HG02623 (cell line): ENCODE data around the gene DUSP14.
"Not testable (repeated sequence)": the region's sequence is repeated elsewhere in the genome, so short reads cannot be mapped to it uniquely, and the experiment has no call there.

Source experiments
- ATAC-seq: cut with Tn5 transposase; IDR thresholded peaks from one replicate; pipeline ENCODE4 v1.9.1; 2021; ENCODE audit warnings: moderate library complexity; ENCODE audit not compliant: unreplicated experiment

DUSP14 gene

DNA sequence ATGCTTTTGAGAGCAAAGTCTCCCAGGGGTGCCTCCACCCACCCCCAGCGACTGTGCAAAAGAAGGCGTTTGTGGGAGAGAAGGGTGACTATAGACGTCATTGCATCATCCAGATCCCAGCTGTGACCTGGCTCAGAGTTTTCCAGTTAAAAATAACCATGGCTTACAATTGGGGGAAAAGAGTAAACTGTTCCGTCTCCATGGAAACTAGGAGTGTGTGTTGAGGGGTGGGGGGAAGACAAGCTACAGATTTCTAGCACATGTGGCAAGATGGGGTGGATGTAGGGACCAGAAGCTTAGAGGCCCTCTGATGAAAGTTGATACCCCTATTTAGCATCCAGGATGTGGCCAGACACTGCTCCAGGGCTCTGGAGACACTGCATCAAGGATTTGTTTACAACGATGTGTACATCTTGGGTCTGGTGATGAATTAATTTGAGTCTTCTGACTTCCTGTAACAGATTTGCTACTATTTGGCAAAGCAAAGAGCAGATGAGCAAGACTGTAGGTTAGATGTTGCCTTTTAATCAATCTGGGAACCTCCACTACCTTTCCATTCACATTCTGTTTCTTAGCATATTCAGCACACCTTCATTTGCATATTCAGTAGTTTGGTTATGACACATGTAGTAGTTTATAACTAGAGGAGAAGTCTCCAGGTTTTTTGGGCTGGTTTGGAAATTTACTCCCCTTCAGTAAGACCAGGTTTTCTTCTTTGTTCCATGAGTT, 6.2 kb upstream of the DUSP14 start:
- ATAC-seq = no peak

DNA sequence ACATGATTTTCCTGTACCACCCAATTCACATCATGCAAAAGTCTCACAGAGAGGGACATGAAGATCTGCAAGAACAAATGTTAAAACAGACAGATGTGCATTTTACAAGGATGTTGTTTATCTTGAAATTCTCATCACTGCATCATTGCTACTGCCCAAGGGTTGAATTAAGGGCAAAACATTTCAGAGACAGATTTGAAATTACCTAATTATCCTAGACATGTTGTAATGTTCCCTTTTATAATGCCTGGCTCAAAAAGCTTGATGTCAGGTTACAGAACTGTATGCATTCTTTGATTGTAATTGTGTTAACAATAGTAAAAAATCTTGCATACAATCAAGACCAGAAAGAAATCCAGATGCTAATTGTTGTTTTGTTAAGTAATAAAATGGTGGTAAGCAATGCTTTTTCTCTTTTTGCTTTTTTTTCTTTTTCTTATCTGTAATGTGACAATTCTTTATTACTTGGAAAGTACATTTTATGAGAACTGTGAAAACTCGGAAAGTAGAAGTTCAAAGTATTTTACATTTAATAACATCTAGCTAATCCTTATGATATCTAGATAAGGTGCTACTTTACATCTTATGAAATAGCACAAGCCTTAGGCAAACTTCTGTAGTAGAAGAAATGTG, 3.6 kb upstream of the DUSP14 start:
- no peak for ATAC-seq

DNA sequence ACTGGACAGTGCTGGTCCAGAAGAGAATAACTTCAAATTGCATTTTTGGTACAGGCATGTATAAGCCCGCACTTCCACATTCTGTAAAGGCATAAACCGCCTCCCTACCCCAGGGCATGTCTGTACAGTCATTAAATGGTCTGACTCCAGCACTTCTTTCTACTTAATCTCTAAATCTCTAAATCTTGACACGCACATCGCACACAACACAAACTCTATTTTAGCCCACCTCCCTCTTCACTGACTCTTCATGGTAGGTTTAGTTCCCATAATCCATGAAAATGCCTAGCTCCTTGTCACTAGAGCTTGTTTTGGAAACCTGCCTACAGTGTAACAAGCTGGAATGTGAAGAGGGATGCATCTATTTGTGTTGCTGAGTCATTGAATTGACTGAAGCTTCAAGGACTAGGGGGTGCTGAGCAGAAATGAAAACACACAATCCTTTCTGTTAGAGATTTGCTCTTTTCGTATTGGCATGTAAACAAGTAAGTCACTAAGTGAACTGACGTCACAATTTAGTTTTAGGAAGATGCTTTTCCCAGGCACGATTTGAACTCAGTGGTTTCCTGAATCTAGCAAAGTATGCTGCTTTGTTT, 1.6 kb upstream of the DUSP14 start:
- ATAC-seq = no peak

DNA sequence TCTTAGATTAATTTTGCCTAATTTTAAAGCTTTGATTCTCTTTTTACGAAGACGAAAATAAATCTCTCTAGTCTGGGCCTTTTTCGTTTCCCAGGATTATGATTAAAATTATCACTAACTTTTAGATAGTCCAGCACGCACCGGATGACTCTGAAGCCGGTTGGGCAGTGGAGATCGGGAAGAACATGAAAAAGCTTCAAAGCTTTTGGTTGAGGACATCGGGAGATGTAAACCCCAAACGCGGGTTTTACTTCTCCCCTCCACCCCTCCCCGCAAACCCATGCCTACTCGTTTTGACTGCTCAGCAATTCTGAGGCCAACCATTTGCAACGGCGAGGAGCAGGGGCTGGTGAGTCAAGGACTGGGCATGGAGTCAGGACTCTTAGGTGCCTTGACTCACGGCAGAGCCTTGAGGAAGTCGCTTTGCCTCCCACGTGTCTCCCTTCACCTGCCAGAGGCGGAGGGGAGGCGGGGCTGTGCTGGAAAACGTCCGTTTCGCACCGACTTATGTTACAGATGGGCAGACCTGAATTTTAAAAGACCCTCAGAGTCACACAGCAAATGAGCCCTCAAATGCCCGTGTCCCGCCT, 989 bp upstream of the DUSP14 start:
- ATAC-seq = no peak

DNA sequence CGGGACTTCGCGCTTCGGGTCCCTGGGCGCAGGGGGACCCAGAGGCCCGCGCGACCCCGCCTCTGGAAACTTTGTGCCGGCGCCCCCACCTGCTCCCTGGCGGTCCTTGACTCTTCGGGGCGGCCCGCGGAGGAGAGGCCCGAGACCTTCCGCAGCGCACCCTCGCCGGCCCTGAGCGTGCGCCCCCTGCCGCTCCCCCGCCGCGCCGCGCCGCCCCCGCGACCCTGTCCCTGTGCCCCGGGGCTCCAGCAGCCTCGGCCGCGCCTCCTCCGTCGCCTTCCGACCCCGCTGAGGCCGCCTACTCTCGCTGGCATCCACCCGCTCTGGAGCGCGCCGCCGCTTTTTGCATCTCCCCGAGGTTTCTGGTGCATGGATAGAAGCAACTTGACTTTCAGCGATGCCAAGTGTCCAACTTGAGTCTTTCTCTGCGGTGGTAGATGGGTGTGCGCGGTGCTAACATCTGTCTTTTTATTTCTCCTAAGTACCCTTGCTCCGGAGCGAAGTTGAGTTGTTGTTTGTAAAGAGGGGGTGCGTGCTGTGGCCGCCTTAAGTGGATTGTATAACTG, 414 bp downstream of the DUSP14 start:
- ATAC-seq = peak; percentile 49

DNA sequence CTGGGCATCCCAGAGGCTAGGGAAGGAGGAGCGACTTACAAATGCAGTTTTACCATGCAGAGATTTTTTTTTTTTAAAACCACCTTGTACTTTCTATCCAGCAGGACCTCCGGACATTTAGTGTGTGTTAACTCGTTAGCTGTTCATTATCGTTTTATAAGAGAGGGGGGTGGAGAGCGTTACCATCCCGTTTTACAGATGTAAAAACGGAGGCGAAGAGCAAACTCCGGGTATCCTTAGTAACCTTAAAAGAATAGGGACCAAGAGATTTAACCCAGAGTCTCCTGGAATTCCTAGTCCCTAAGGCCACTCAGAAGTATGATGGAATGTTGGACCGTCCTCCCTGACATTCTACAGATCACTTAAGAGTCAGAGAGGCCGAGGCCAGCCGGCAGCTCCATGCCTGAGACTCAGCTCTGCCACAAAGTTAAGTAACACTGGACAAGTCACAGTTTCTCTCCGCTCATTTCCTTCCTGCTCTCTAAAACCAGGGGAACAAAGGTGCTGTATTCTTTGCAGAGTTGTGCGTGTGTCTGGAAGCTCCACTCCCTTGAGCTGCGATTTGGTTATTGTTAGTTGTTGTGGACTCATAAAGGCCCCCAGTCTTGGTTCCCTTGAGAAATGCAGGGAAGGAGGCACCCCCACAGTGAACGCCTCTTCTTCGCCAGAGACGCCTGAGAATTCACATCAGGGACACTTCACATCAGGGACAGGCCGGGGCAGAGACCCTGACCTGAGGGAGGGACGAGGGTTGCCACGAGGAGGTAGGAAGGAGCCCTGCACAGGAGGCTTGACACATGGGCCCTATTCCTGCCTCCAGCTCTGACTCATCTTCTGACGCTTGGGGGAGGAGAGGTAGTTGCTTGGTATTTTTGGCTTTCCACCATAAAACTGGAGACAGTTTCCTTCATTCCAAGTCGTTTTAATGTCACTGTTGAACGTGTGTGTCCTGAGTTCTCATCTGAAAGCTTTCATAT, 1.2 kb downstream of the DUSP14 start:
- no peak for ATAC-seq

DNA sequence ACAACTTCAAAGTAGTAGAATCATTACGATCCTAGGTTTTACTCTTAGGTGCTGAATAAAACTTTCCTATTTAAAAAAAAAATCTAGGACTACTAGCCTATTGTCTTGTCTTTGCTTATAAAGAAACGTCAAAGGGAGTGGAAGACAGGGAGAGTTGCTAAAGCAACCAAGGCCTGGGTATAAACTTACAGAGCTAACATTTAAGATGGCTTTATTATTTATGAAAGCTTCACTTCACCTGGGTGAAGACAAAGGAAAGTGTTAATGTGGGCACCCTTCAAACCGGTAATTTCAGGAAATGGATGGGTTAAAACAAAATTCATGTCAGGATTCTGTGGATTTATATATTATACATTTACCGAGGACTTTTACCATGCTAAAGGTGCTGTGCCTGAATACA, 2.5 kb downstream of the DUSP14 start:
- no peak for ATAC-seq

DNA sequence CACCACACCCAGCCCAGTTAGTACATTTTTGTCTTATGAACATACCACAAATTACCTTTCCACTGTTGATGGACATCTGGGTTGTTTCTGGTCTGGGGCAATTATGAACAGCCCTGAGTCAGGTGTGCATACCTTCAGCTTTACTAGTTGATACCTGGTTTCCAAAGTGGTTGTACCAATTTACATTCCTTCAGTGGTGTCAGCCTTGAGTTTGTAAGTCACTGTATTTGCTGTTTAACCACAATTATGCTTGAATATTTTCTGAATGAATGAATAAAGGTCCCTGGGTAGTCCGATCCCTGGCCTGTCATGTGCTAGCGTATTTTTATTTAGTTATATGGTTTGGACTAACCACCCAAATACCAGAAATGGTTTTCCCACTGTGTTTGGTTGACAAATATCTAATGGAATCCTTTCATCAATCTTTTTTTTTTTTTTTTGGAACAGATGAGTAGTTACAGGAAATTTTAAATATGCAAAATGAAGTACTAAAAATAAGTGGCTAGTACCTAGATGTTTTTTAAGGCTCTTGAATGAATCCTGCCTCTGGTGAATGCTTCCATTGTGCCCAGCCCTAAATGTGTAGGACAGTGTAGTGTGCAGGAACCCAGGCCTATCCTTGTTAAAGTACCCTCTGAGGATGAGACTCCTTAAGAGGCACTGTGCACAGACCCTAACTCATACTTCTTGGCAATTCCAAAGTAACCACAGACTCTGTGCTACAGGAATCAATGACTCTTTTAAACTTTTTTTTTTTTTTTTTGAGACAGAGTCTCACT, 3.7 kb downstream of the DUSP14 start:
- ATAC-seq = no peak

DNA sequence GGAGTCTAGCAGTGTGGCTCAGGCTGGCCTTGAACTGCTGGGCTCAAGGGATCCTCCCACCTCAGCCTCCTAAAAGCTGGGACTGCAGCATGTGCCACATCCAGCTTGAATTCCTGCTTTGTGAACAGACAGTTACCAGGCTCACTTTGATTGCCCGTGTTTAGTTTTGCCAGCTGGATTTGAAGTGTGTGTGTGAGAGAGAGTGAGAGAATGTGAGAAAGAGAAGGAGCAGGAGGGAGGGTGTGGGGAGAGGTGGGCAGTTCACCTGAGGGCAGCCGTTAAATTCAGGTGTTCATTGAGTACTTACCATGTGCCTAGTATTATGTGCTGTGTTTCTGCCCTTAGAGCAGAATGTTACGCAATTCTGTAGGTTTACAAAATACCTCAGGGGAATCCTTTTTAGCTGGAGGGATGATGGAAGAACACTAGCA, 4.7 kb downstream of the DUSP14 start:
- ATAC-seq = no peak

DNA sequence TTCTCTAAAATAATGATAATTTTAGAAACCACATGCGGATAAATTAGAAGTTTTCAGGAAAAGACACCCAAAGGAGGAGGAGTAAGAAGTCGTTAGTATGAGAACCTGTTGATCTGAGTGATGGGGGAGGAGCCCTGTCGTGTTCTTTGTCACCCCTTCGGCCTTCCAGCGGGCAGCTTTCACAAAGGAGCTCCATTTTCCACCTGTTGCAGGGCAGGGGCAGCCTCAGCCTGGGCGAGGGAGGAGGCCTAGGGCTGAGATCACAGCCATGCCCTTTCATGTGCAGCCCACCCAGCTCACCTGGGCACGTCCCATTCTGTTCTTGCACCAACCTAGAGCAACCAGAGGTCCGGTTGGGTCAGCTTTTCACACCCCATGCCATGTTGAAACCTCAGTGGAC, 5.3 kb downstream of the DUSP14 start:
- no peak for ATAC-seq

DNA sequence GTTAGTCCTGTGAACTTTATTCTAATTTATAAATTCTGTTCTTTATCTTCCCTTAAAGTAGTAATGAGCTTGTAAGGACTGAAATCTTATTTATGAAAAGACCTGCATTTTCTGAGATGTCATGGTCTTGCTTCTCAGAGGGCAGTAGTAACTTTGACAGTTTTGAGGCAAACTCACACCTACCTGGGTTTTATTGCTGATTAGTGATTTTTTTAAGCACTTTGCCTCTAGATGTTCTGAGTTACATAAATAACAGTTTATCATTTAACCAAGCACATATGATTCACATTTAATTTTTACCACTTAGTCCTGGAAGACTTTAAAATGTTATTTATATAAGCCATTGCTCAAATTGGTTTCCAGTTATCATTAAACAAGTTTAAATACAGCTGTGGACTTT, 10.7 kb downstream of the DUSP14 start:
- no peak for ATAC-seq

DNA sequence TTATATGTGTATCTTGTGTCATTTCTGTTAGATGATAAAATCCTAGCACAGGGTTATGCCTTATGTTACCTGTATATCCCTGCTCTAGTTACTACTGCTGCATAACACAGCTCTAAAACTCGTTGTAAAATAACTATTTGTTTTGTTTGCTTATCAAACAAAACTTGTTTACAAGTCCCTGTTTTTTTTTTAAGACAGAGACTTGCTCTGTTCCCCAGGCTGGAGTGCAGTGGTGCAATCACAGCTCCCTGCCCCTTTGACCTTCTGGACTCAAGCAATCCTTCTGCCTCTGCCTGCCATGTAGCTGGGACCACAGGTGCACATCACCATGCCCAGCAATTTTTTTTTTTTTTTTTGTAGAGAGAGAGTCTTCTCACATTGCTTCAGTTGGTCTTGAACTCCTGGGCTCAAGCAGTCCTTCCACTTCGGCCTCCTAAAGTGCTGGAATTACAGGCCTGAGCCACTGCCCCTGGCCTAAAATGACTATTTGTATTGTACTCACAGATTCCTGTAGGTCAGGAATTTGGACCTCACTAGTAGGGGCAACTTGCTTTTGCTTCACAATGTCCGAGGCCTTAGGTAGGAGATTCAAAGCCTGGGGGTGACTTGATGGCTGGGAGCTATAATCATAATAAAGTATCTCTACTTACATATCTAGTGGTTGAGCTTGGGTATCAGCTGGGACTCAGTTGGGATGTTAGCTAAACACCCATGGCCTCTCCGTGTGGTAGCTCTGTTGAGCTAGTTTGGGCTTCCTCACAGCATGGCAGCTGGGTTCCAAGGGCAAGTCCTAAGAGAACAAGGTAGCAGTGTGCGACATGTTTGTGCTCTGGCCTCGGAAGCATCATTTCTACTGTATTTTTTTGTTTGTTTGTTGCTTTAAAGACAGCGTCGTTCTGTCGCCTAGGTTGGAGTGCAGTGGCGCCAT, 12.6 kb downstream of the DUSP14 start:
- ATAC-seq = no peak

DNA sequence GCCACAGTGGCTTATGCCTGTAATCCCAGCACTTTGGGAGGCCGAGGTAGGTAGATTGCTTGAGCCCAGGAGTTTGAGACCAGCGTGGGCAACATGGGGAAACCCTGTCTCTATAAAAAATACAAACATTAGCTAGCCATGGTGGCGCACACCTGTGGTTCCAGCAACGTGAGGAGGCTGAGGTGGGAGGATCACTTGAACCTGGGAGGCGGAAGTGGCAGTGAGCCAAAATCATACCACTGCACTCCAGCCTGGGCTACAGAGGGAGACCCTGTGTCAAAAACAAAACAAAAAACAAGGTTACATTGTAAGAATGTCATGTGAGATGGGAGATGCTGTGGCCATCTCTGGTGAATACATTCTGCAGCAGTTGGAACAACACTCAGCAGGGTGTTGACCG, 13.5 kb downstream of the DUSP14 start:
- no peak for ATAC-seq

DNA sequence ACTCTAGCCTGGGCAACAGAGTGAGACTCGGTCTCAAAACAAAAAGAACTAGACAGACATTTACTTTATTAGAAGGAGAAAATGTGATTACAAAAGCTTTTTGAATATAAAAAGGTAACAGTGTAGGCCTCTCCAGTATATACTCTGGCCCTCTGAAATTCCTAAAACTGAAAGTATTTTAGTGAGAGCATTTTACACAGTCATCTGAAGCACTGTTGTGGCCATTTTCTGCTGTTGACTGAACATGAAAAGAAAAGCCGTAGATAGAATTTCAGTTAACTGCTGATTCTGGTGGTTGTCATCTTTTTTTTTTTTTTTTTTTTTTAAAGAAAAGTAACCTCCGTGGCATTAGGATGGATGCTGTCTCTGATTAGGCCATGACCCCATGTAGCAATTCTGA, 15.6 kb downstream of the DUSP14 start:
- ATAC-seq = no peak

DNA sequence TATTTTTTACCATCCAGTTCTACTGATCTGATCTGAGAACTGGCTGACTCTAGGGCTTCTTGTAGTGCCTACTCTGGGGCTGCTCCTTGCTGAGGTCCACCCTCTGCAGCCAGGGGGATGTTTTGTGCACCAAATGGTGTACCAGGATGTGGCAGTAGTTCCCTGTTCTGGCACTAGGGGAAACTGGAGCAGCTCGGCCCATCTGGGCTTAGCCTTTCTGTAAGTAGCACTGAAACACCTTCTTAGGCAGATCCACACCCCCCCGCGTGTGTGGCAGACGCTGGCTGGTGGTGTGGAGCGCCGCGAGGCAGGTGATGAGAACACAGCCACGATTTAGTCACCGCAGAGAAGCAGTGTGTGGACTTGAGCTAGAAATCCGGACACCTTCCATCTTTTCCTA, 17.0 kb downstream of the DUSP14 start:
- no peak for ATAC-seq

DNA sequence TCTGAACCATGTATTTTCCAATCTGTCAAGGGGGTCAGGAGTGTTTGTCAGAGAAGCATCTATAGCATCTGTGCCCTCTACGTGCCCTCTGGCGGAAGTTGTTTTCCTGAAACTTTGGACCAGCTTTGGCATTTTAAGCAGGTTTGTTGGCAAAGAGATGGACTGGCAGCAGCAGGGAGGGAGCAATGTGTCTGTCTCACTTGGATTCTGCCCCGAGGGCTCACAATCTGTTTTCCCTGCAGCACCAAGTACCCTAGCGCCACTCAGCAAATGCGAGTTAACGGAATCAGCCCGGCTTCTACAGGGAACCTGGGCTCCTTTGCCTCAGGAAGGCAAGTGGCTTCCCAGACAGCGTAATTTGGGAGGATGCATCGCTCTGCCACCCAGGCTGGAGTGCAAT, 17.4 kb downstream of the DUSP14 start:
- no peak for ATAC-seq

DNA sequence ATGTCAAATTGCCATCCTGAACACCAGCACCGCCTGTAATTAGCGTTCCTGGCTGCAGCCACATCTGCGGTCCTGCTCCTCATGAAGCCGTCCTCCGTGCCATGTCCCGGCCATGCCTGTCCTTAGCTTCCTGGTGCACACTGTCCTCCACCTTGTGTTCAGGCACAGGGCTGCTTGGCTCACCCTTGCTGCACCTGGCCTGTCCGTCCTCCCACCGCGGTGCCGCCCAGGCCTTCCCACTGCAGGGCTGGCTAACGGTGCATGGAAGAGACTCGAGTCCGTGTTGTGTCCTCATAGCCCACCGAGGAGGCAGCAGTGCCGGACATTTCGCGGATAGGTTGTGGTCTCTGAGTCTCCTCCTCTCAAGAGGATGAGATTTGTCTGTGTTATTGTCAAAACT, 20.4 kb downstream of the DUSP14 start:
- ATAC-seq = no peak

DNA sequence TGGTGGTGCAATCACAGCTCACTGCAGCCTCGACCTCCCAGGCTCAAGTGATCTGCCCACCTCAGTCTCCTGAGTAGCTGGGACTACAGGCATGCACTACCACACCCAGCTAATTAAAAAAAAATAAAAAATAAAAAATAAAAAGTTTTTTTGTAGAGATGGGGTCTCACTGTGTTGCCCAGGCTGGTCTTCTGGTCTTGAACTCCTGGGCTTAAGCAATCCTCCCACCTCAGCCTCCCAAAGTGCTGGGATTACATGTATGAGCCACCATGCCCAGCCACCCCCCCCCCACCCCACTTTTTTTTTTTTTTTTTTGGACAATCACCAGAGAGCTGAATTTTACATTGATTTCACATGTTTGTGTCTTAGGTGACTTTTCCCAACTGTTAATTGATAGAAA, 22.0 kb downstream of the DUSP14 start:
- ATAC-seq = not testable (repeated sequence)
